ENCODE results near the gene RAP1A. TPM values are rescaled to one million over a fixed set of nuclear protein-coding genes. Genes with fewer than 3 reads are reported as not detected.

Gene RAP1A
- total RNA-seq, 1 experiment from 2014 or later: 33.2 TPM

DNA sequence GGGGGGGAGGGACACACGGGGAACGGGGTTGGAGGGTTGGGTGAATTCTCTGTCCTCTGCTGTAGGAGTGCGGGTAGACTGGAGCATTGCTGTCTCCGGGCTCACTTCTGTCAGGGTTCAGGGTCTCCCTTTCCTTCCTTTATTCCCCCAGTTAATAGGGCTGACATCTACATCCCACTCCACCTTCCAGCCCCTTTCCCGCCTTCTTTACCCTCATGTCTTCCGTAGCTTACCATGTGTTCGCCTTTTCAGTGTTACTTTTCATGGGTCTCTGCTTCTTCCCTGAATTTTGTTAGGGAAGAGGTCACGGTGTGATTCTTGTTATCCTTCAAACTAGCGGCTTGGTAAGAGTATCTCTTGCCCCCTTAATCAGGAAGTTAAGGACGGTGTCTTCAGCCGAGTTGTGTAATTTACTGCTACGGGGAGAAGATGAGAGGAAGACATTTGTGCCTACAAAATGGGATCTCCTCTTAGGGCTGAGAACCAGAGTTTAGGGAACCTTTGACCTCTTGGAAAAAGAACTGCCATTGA, 917 bp downstream of the RAP1A start:
- Mint-ChIP-seq H3K4me3 (ENCODE audit: low read depth, unreplicated experiment) (peak overlapping the region; percentile 98), H3K9me3 (ENCODE audit: low read depth, unreplicated experiment) (no peaks in the 10 kb centered on the region), H3K36me3 (ENCODE audit: insufficient read depth, unreplicated experiment) (peaks cover 13% of the 10 kb centered on the region), H3K27me3 (ENCODE audit: unreplicated experiment) (no peaks in the 10 kb centered on the region), H3K4me1 (ENCODE audit: low read depth, unreplicated experiment) (peaks cover 39% of the 10 kb centered on the region), H3K27ac (ENCODE audit: unreplicated experiment) (peak overlapping the region; percentile 82)
- CTCF ChIA-PET: interaction anchor here (0.5 to 1.3 kb wide), 4 partner anchors 27 to 311 kb away, joined by 3 to 9 read pairs (median 4); no protein-coding TSS in a partner anchor
- DNase-seq: no peak
- no TSS peak for BruUV-seq (replicated peaks)
- TF ChIP-seq CTCF (IDR thresholded peaks at IDR 0.05; ENCODE audit: unreplicated experiment): no peak
- intact Hi-C loops (cut with micrococcal nuclease; ENCODE audit: unreplicated experiment): no loop called here

DNA sequence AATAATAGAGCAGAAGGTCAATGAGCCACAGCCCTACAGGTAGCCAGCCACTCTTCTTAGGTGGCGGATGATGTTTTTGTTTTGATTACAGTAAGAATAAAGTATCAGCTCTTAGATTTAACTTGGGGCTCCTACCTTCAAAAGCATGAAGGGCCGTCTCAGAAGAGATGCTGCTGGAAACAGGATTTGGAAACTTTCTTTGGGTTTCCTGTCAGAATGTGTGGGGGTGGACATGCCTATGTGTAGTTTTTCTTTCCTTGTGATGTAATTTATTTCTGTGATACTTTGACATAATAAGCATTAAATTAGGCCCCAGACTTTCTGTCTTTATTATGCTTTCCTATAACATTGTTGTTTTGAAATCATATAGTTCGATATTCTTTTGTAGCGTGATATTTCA, 1.5 kb downstream of the RAP1A start:
- TSS peak; percentile 39 for BruUV-seq (replicated peaks)
- H3K27ac Mint-ChIP-seq (ENCODE audit: unreplicated experiment): peak overlapping the region; percentile 82
- intact Hi-C loops (cut with micrococcal nuclease; ENCODE audit: unreplicated experiment): no loop called here

DNA sequence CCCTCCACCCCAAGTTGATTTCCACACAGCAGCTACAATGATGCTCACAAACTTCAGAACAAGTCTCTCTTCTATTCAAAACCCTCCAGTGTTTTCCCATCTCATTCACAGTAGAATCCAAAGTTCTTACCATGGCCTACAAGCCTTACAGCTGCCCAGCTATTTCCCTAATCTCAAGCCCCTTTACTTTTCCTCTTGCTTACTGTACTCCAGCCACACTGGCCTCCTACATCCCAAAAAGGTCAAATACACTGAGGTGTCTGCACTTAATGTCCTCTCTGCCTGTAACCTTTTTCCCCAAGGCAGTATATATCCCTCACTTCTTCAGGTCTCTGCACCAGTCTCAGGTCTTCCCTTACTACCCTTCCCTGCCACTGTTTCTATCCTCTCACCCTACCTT, 2.6 kb downstream of the RAP1A start:
- Mint-ChIP-seq H3K4me1 (ENCODE audit: low read depth, unreplicated experiment) (peaks cover 29% of the 10 kb centered on the region), H3K4me3 (ENCODE audit: low read depth, unreplicated experiment) (no peak overlapping the region), H3K27ac (ENCODE audit: unreplicated experiment) (no peak overlapping the region), H3K27me3 (ENCODE audit: unreplicated experiment) (no peaks in the 10 kb centered on the region), H3K9me3 (ENCODE audit: low read depth, unreplicated experiment) (no peaks in the 10 kb centered on the region), H3K36me3 (ENCODE audit: insufficient read depth, unreplicated experiment) (peaks cover 13% of the 10 kb centered on the region)
- BruUV-seq (replicated peaks): no TSS peak
- CTCF ChIA-PET: no interaction called here
- intact Hi-C loops (cut with micrococcal nuclease; ENCODE audit: unreplicated experiment): no loop called here
- DNase-seq: no peak
- TF ChIP-seq CTCF (IDR thresholded peaks at IDR 0.05; ENCODE audit: unreplicated experiment): no peak

More for the DNA sequence above, 1.5 kb downstream of the RAP1A start:
- Mint-ChIP-seq H3K4me3 (ENCODE audit: low read depth, unreplicated experiment) (peak overlapping the region; percentile 98), H3K36me3 (ENCODE audit: insufficient read depth, unreplicated experiment) (peaks cover 13% of the 10 kb centered on the region), H3K4me1 (ENCODE audit: low read depth, unreplicated experiment) (peaks cover 38% of the 10 kb centered on the region), H3K9me3 (ENCODE audit: low read depth, unreplicated experiment) (no peaks in the 10 kb centered on the region), H3K27me3 (ENCODE audit: unreplicated experiment) (no peaks in the 10 kb centered on the region)
- no peak for TF ChIP-seq CTCF (IDR thresholded peaks at IDR 0.05; ENCODE audit: unreplicated experiment)
- CTCF ChIA-PET: no interaction called here
- DNase-seq: no peak

- CTCF ChIA-PET: no interaction called here
- Mint-ChIP-seq H3K27me3 (ENCODE audit: unreplicated experiment) (no peaks in the 10 kb centered on the region), H3K9me3 (ENCODE audit: low read depth, unreplicated experiment) (no peaks in the 10 kb centered on the region), H3K4me1 (ENCODE audit: low read depth, unreplicated experiment) (peaks cover 33% of the 10 kb centered on the region), H3K27ac (ENCODE audit: unreplicated experiment) (no peak overlapping the region), H3K36me3 (ENCODE audit: insufficient read depth, unreplicated experiment) (peaks cover 13% of the 10 kb centered on the region), H3K4me3 (ENCODE audit: low read depth, unreplicated experiment) (no peak overlapping the region)
- no TSS peak for BruUV-seq (replicated peaks)
- TF ChIP-seq CTCF (IDR thresholded peaks at IDR 0.05; ENCODE audit: unreplicated experiment): no peak
- intact Hi-C loops (cut with micrococcal nuclease; ENCODE audit: unreplicated experiment): no loop called here
- DNase-seq: no peak
Observed at GRCh38 chr1:111624382-111624781, 4.8 kb downstream of the RAP1A start.
